NOMO-1 (cell line): ENCODE data around the gene RPS3.
"Not testable (repeated sequence)": the region's sequence is repeated elsewhere in the genome, so short reads cannot be mapped to it uniquely, and the experiment has no call there.

Experiments used
- DNase-seq, 2 experiments: peaks; one replicate each; lab custom pipeline; 2025; ENCODE audit not compliant: unreplicated experiment in 2 of 2; lab: John Stamatoyannopoulos, UW

Gene RPS3

GRCh38 chr11:75378776-75379175 lies 20.5 kb upstream of the RPS3 start:
- not testable (repeated sequence) for DNase-seq

- no peak for DNase-seq
Observed at GRCh38 chr11:75380245-75380644, 19.1 kb upstream of the RPS3 start.

- DNase-seq, result peak; percentile 28 to 59
Observed at GRCh38 chr11:75380716-75381420, 18.4 kb upstream of the RPS3 start.

- DNase-seq, result peak; percentile 31 to 86
Observed at GRCh38 chr11:75383246-75383645, 16.1 kb upstream of the RPS3 start.

- peak; percentile 48 to 55 for DNase-seq
Observed at GRCh38 chr11:75384438-75385080, 14.8 kb upstream of the RPS3 start.

GRCh38 chr11:75386942-75387630 lies 12.2 kb upstream of the RPS3 start:
- no peak for DNase-seq

GRCh38 chr11:75387736-75388294 lies 11.5 kb upstream of the RPS3 start:
- no peak for DNase-seq

- peak; percentile 66 to 73 for DNase-seq
Observed at GRCh38 chr11:75388386-75389275, 10.7 kb upstream of the RPS3 start.

- DNase-seq, result no peak
Observed at GRCh38 chr11:75389276-75389605, 10.1 kb upstream of the RPS3 start.

GRCh38 chr11:75389925-75390324 lies 9.4 kb upstream of the RPS3 start:
- no peak for DNase-seq

GRCh38 chr11:75394085-75394840 lies 5.1 kb upstream of the RPS3 start:
- no peak for DNase-seq

- DNase-seq, result no peak
Observed at GRCh38 chr11:75398906-75399305, 412 bp upstream of the RPS3 start.

- no peak for DNase-seq
Observed at GRCh38 chr11:75400146-75400865, 988 bp downstream of the RPS3 start.

GRCh38 chr11:75402002-75402773 lies 2.9 kb downstream of the RPS3 start:
- DNase-seq, result no peak

GRCh38 chr11:75403037-75403436 lies 3.7 kb downstream of the RPS3 start:
- no peak for DNase-seq

GRCh38 chr11:75403983-75404658 lies 4.8 kb downstream of the RPS3 start:
- DNase-seq, result no peak

GRCh38 chr11:75406338-75406777 lies 7.0 kb downstream of the RPS3 start:
- no peak for DNase-seq

- DNase-seq, result no peak
Observed at GRCh38 chr11:75408957-75409219, 9.6 kb downstream of the RPS3 start.
